SU-DHL-6 (cell line): ENCODE data around the gene SPEG.

Source experiments
- H2AFZ ChIP-seq: fragments of 200-600 bp; sonication (generic); 2 replicates; pipeline ENCODE4 v1.6.1; 2014; ENCODE audit warnings: low read depth, mild to moderate bottlenecking, moderate library complexity, mixed read lengths, antibody characterized with exemption, low read length; ENCODE audit not compliant: severe bottlenecking
- H3F3A ChIP-seq: fragments of 200-600 bp; shearing (Covaris generic); 2 replicates; pipeline ENCODE4 v1.6.0; 2016; ENCODE audit warnings: antibody characterized with exemption, mild to moderate bottlenecking; ENCODE audit not compliant: insufficient read depth
- H3K27ac ChIP-seq: fragments of 200-600 bp; sonication (generic); 2 replicates; pipeline ENCODE4 v1.5.1; 2016; ENCODE audit warnings: low read depth, mild to moderate bottlenecking, low read length, moderate library complexity, mixed read lengths
- H3K27me3 ChIP-seq: fragments of 200-600 bp; sonication (generic), shearing (Covaris generic); 2 replicates; pipeline ENCODE4 v1.6.0; 2014; ENCODE audit warnings: mild to moderate bottlenecking, low read length
- H3K36me3 ChIP-seq: fragments of 200-600 bp; sonication (generic); 2 replicates; pipeline ENCODE4 v1.6.1; 2014; ENCODE audit warnings: mild to moderate bottlenecking, low read length, mixed read lengths
- H3K4me2 ChIP-seq: fragments of 300-600, 200-600 bp; shearing (Covaris generic), sonication (generic); 2 replicates; pipeline ENCODE4 v1.6.0; 2014; ENCODE audit warnings: low read length, low read depth, mild to moderate bottlenecking; ENCODE audit not compliant: poor library complexity, severe bottlenecking
- H3K4me3 ChIP-seq: fragments of 200-600 bp; sonication (generic); 2 replicates; pipeline ENCODE4 v1.5.1; 2014; ENCODE audit warnings: antibody characterized with exemption, low read length, mild to moderate bottlenecking, mixed read lengths; ENCODE audit not compliant: insufficient read depth, poor library complexity, severe bottlenecking
- H3K79me2 ChIP-seq: fragments of 200-600 bp; sonication (generic); 2 replicates; pipeline ENCODE4 v1.6.1; 2014; ENCODE audit warnings: mild to moderate bottlenecking, low read length, moderate library complexity; ENCODE audit not compliant: insufficient read depth
- H3K9ac ChIP-seq: fragments of 200-600 bp; sonication (generic); 2 replicates; pipeline ENCODE4 v1.7.0; 2014; ENCODE audit warnings: mild to moderate bottlenecking, low read length
- H3K9me2 ChIP-seq: fragments of 200-600 bp; sonication (generic); replicated peaks from 2 replicates; pipeline ENCODE4 v1.6.1; 2014; ENCODE audit warnings: low read length; ENCODE audit not compliant: insufficient read depth
- H3K9me3 ChIP-seq: fragments of 200-600 bp; sonication (generic); 2 replicates; pipeline ENCODE4 v1.6.1; 2014; ENCODE audit warnings: low read length, mixed read lengths; ENCODE audit not compliant: insufficient read depth
- H4K20me1 ChIP-seq: fragments of 200-600 bp; sonication (generic); 2 replicates; pipeline ENCODE4 v1.6.1; 2014; ENCODE audit warnings: low read depth, mild to moderate bottlenecking, antibody characterized with exemption, low read length, moderate library complexity, mixed read lengths
- EZH2phosphoT487 ChIP-seq: fragments of 200-600 bp; sonication (generic), shearing (Covaris generic); conservative IDR thresholded peaks from 2 replicates; pipeline ENCODE4 v1.6.1; 2018; ENCODE audit warnings: mild to moderate bottlenecking, antibody characterized with exemption, low read length, moderate library complexity, mixed read lengths
- TF ChIP-seq, protein P1 (sequence below): fragments of 200-600 bp; sonication (generic); IDR thresholded peaks from one replicate; pipeline ENCODE4 v1.5.1; 2017; ENCODE audit warnings: antibody characterized with exemption, mild to moderate bottlenecking, low read length, moderate library complexity; ENCODE audit not compliant: insufficient read depth, poor library complexity, severe bottlenecking

The SPEG gene

DNA sequence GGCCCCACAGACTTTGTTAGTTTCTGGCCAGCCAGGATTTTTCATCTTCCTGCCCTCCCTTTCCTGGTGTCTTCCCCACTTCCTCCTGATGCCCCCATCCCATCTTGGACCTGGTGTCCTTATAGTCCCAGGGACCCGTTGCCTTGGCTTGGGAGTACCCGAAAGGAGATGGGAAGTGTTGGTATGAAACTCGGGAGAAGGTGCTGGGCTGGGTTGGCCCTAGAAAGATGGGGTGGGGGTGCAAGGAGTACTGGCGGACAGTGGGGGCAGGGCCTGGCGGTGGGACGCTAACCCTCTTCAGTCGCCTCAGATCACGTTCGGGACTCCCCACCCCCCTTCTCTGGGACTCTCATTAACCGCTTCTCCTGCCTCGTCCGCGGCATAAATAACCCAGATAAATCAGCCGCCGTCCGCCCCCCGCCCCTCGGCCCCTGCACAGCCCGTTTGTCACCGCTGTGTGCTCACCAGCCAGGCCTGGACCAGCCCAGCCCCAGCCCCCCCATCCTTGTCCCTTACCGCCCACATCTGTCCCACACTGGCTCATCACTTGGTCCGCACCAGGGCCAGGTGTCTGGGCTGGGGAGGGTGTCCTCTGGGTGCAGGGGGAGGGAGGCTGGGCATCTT lies 76.0 kb downstream of the SPEG start:
- no peak overlapping the region for H3K27ac ChIP-seq
- no peaks in the 10 kb centered on the region for H3K36me3 ChIP-seq
- no peak overlapping the region for H2AFZ ChIP-seq
- no peaks in the 10 kb centered on the region for H3K9me3 ChIP-seq
- TF ChIP-seq, protein P1, sequence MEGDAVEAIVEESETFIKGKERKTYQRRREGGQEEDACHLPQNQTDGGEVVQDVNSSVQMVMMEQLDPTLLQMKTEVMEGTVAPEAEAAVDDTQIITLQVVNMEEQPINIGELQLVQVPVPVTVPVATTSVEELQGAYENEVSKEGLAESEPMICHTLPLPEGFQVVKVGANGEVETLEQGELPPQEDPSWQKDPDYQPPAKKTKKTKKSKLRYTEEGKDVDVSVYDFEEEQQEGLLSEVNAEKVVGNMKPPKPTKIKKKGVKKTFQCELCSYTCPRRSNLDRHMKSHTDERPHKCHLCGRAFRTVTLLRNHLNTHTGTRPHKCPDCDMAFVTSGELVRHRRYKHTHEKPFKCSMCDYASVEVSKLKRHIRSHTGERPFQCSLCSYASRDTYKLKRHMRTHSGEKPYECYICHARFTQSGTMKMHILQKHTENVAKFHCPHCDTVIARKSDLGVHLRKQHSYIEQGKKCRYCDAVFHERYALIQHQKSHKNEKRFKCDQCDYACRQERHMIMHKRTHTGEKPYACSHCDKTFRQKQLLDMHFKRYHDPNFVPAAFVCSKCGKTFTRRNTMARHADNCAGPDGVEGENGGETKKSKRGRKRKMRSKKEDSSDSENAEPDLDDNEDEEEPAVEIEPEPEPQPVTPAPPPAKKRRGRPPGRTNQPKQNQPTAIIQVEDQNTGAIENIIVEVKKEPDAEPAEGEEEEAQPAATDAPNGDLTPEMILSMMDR: no peak
- TF ChIP-seq EZH2phosphoT487: no peak
- H3K27me3 ChIP-seq: no peaks in the 10 kb centered on the region
- H4K20me1 ChIP-seq: no peaks in the 10 kb centered on the region
- no peaks in the 10 kb centered on the region for H3K79me2 ChIP-seq
- H3K9me2 ChIP-seq: no peaks in the 10 kb centered on the region
- no peak overlapping the region for H3K9ac ChIP-seq
- H3F3A ChIP-seq: no peaks in the 10 kb centered on the region
- no peak overlapping the region for H3K4me3 ChIP-seq
- no peak overlapping the region for H3K4me2 ChIP-seq

DNA sequence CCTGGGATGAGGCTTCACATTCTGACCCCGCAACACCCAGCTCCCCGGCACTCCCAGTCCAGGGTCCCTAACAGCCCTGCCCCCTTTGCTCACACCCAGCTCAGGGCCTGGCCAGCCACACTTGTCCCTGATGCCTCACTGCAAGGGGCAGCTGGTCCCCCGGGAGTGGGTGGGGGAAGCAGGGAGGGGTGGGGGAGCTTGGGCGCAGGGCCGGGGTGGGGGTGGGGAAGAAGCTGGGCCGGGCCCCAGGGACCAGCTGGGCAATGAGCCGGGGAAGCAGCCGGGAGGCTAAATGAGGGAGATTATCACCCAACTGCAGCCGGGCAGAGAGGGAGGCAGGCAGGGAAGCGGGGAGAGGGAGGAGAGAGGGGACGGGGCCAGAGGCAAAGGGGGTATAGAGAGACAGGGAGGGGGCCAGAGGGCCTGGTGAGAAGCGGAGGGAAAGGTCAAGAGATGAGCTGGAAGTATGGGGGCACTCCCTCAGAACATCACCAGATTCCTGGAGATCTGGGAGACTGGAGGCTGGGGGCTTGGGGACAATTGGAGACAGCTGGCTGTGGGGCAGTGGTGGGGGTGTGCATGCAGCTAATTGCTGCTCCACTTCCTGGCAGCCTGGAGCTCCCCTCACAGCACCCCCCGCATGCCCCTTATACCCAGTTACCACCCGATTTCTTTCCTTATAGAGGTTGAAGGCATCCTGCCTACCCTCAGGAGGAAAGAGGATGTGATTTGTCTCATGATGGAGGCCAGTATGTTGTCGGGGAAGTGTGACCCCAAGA lies 77.1 kb downstream of the SPEG start:
- H4K20me1 ChIP-seq: no peaks in the 10 kb centered on the region
- no peak overlapping the region for H2AFZ ChIP-seq
- no peaks in the 10 kb centered on the region for H3K79me2 ChIP-seq
- no peak overlapping the region for H3K4me3 ChIP-seq
- H3K9me3 ChIP-seq: no peaks in the 10 kb centered on the region
- no peak overlapping the region for H3K27ac ChIP-seq
- H3K36me3 ChIP-seq: no peaks in the 10 kb centered on the region
- TF ChIP-seq, protein P1: no peak
- H3K4me2 ChIP-seq: no peak overlapping the region
- H3K27me3 ChIP-seq: no peaks in the 10 kb centered on the region
- H3K9ac ChIP-seq: no peak overlapping the region
- no peaks in the 10 kb centered on the region for H3F3A ChIP-seq
- H3K9me2 ChIP-seq: no peaks in the 10 kb centered on the region

DNA sequence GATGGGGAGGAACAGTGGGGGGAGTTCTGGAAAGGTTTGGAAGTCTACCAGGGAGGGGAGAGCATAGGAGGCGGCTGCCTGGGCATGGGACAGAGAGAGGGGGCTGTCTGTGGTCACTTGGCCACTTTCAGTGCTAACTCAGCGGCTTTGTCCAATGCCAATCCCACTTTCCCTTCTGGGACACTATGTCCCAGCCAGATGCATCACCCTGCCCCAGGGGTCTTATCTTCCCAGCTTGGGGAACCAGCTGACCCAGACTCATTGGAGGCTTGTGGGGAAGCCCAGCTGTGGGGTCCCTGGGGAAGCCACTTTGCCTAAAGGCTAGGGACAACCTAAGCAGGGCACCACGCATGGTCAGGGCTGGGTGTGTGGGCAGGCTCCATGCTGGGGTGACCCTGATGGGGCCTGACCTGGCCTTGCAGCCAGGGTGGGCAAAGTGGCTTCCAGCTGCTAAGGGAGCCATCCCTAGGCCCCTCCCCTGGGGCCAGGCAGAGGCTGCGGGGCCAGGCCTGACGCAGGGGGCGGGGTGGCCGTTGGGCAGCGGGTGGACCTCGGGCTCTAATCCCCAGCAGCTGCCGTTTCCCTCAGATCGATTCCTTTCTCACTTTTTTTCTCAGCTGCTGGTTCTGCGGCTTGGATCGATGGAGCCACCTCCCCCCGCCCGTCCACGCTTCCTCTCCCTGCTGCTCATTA lies 78.0 kb downstream of the SPEG start:
- H3K79me2 ChIP-seq: no peaks in the 10 kb centered on the region
- H2AFZ ChIP-seq: no peak overlapping the region
- no peaks in the 10 kb centered on the region for H4K20me1 ChIP-seq
- no peaks in the 10 kb centered on the region for H3K27me3 ChIP-seq
- H3K9me3 ChIP-seq: no peaks in the 10 kb centered on the region
- H3K4me2 ChIP-seq: no peak overlapping the region
- H3K27ac ChIP-seq: no peak overlapping the region
- H3K9me2 ChIP-seq: no peaks in the 10 kb centered on the region
- no peaks in the 10 kb centered on the region for H3K36me3 ChIP-seq
- H3F3A ChIP-seq: no peaks in the 10 kb centered on the region
- no peak overlapping the region for H3K9ac ChIP-seq
- no peak overlapping the region for H3K4me3 ChIP-seq
- TF ChIP-seq, protein P1: no peak
- TF ChIP-seq EZH2phosphoT487: no peak
